Neutrophil (primary cell): ENCODE results near the gene JPH2.

Experiments
- H3K27ac ChIP-seq: fragments of 200-600 bp; sonication (generic); 2 replicates; pipeline ENCODE4 v1.5.1; 2016; ENCODE audit warnings: mild to moderate bottlenecking, moderate library complexity
- H3K27me3 ChIP-seq: fragments of 200-600 bp; sonication (generic); 2 replicates; pipeline ENCODE4 v1.6.0; 2016; ENCODE audit warnings: mild to moderate bottlenecking
- H3K36me3 ChIP-seq: fragments of 200-600 bp; sonication (generic); 2 replicates; pipeline ENCODE4 v1.5.1; 2017
- H3K4me1 ChIP-seq, 2 experiments: fragments of 200-600 bp in 1 of 2; sonication (generic) in 1 of 2; 1 replicate in 1 of 2; 2 replicates in 1 of 2; pipeline versions ENCODE4 v1.5.1 to v1.6.1; 2013 to 2016; ENCODE audit warnings: low read depth in 1 of 2, low read length in 1 of 2, mild to moderate bottlenecking in 1 of 2, moderate library complexity in 1 of 2; ENCODE audit not compliant: control insufficient read depth in 1 of 2, insufficient read depth in 1 of 2
- H3K4me3 ChIP-seq, 2 experiments: fragments of 200-600 bp in 1 of 2; sonication (generic) in 1 of 2; 1 replicate in 1 of 2; 2 replicates in 1 of 2; pipeline ENCODE4 v1.5.1; 2013 to 2016; ENCODE audit warnings: low read depth in 1 of 2, low read length in 1 of 2, mild to moderate bottlenecking in 1 of 2, moderate library complexity in 1 of 2
- H3K9me3 ChIP-seq: fragments of 200-600 bp; sonication (generic); 2 replicates; pipeline ENCODE4 v1.5.1; 2016
- CTCF ChIP-seq: fragments of 200-600 bp; sonication (generic); IDR thresholded peaks from 2 replicates; pipeline ENCODE4 v1.5.1; 2016; ENCODE audit warnings: antibody characterized with exemption

JPH2 gene

GRCh38 chr20:44126445-44126844 is 60.5 kb downstream of the JPH2 start:
- no peak for TF ChIP-seq CTCF
- H3K27me3 ChIP-seq: peaks cover 21% of the 10 kb centered on the region
- H3K27ac ChIP-seq: no peak overlapping the region
- no peaks in the 10 kb centered on the region for H3K36me3 ChIP-seq
- no peak overlapping the region for H3K4me3 ChIP-seq
- no peaks in the 10 kb centered on the region for H3K4me1 ChIP-seq
- no peaks in the 10 kb centered on the region for H3K9me3 ChIP-seq

GRCh38 chr20:44125332-44126127 is 61.5 kb downstream of the JPH2 start:
- Histone ChIP-seq H3K4me1 (no peaks in the 10 kb centered on the region), H3K4me3 (no peak overlapping the region), H3K27ac (no peak overlapping the region), H3K9me3 (no peaks in the 10 kb centered on the region), H3K36me3 (no peaks in the 10 kb centered on the region), H3K27me3 (peaks cover 21% of the 10 kb centered on the region)
- no peak for TF ChIP-seq CTCF

GRCh38 chr20:44123874-44124535 is 63.0 kb downstream of the JPH2 start:
- Histone ChIP-seq H3K27ac (no peak overlapping the region), H3K4me3 (no peak overlapping the region), H3K36me3 (no peaks in the 10 kb centered on the region), H3K4me1 (no peaks in the 10 kb centered on the region), H3K9me3 (no peaks in the 10 kb centered on the region), H3K27me3 (peaks cover 29% of the 10 kb centered on the region)
- TF ChIP-seq CTCF: no peak

DNA sequence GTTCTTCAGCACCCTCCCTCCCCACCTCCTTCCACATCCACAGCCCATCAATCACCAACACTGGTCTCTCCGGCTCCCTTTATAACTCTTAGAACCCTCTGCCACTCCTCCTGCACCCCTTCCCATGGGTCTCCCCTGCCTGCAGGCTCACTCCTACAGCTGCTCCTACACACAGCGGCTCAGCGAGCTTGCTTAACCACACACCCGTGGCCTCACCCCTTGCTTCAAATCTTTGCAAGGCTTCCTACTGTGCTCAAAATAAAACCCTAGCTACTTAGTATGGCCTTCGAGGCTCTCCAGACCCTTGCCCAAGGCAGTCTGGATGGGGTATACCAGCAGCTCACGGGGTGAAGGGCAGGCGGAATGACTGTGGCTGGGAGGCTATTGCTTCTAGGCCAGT is 63.7 kb downstream of the JPH2 start:
- H3K9me3 ChIP-seq: no peaks in the 10 kb centered on the region
- no peaks in the 10 kb centered on the region for H3K36me3 ChIP-seq
- peaks cover 34% of the 10 kb centered on the region for H3K27me3 ChIP-seq
- H3K4me3 ChIP-seq: no peak overlapping the region
- H3K27ac ChIP-seq: no peak overlapping the region
- no peak for TF ChIP-seq CTCF
- no peaks in the 10 kb centered on the region for H3K4me1 ChIP-seq

- no peak for TF ChIP-seq CTCF
- Histone ChIP-seq H3K9me3 (no peaks in the 10 kb centered on the region), H3K4me3 (no peak overlapping the region), H3K36me3 (no peaks in the 10 kb centered on the region), H3K27me3 (peaks cover 45% of the 10 kb centered on the region), H3K4me1 (no peaks in the 10 kb centered on the region), H3K27ac (no peak overlapping the region)
These were observed 66.1 kb downstream of the JPH2 start for GRCh38 chr20:44120676-44121425.
